Subcutaneous adipose tissue (tissue), 4 donors: ENCODE results near the gene PLCH2. TPM values are rescaled to one million over a fixed set of nuclear protein-coding genes. Genes with fewer than 3 reads are reported as not detected.

Source experiments
- total RNA-seq, 4 donors: library from RNA; depleted of rRNA; stranded (reverse); fragments of >200 nt; gene quantifications; one replicate each; pipeline ENCODE4 v1.1.0, GENCODE V29; 2016
- TF ChIP-seq, protein P1 (sequence below): fragments of 450-650 bp; IDR thresholded peaks from one replicate; pipeline ENCODE4 v1.5.1; 2016; ENCODE audit warnings: low read depth, mild to moderate bottlenecking, control low read depth, antibody characterized with exemption, moderate library complexity

PLCH2 gene
- total RNA-seq, 4 donors from 2014 or later = 0.22 to 0.68 TPM; not detected in 2

DNA sequence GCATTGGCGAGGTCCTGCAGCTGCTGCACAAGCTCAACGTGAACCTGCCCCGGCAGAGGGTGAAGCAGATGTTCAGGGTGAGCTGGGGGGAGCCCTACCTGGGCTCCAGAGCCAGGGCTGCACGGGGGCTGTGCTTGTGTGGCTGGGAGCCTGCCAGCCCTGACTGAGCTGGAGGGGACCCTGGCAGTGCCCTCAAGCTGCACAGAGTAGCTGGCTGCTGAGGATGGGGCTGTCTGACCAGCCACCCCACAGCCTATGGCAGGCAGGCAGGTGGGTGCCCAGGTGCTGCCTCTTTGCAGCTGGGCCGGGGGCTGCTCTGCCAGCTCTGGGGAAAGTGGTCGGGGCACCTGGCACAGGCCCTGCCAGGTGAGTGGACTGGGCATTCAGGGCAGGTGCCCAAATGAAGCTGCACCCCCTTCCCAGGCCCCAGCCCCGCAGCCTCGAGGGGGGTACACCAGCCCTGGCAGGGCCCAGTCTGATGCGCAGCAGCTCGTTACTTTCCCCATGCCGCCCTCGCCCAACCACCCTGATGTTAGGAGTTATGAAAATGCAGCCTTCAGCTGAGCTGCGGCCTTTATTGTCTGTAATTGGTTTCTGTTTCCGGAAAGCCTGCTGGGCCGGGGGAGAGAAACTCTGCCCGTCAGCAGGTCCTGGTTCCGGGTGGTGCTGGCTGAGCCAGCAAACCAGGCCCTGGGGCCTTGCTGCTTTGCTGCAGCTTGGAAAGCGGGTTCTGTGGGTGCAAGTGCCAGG, 4.3 kb downstream of the PLCH2 start:
- TF ChIP-seq, protein P1, sequence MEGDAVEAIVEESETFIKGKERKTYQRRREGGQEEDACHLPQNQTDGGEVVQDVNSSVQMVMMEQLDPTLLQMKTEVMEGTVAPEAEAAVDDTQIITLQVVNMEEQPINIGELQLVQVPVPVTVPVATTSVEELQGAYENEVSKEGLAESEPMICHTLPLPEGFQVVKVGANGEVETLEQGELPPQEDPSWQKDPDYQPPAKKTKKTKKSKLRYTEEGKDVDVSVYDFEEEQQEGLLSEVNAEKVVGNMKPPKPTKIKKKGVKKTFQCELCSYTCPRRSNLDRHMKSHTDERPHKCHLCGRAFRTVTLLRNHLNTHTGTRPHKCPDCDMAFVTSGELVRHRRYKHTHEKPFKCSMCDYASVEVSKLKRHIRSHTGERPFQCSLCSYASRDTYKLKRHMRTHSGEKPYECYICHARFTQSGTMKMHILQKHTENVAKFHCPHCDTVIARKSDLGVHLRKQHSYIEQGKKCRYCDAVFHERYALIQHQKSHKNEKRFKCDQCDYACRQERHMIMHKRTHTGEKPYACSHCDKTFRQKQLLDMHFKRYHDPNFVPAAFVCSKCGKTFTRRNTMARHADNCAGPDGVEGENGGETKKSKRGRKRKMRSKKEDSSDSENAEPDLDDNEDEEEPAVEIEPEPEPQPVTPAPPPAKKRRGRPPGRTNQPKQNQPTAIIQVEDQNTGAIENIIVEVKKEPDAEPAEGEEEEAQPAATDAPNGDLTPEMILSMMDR = no peak

DNA sequence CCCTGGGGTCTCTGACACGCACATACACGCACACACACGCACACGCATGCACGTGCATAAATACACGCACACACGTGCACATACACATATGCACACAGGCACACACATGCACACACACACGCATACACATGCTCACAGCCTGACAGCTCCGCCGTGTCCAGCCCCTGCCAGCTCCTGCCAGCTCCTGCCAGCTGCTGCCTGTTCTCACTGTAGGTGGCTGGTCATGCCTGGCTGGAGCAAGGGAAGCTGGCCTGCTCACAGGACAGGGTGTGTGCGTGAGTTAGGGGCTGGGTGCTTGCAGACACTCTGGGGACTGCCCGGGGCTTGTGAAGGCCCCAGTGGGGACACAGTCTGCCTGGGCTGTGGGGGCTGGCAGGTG, 4.9 kb downstream of the PLCH2 start:
- TF ChIP-seq, protein P1 = no peak

DNA sequence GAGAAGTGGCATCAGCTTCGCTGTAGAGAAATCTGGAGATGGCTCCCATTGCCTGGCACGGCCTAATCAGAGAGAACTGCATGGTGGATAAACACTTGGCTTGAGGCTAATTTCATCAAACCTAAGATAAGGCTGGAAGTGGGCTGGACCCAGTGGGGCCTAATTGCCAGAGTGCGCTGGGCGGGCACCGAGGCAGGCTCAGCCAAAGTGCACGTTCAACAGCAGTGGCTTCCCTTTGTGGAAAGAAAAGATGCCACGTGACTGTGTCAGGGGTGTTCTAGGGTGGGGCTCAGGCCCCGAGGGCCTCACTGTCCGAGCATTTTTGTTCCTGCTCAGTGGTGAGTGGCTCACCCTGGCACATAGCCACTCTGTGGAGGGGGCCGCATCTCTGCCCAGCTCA, 5.8 kb downstream of the PLCH2 start:
- TF ChIP-seq, protein P1 = no peak

DNA sequence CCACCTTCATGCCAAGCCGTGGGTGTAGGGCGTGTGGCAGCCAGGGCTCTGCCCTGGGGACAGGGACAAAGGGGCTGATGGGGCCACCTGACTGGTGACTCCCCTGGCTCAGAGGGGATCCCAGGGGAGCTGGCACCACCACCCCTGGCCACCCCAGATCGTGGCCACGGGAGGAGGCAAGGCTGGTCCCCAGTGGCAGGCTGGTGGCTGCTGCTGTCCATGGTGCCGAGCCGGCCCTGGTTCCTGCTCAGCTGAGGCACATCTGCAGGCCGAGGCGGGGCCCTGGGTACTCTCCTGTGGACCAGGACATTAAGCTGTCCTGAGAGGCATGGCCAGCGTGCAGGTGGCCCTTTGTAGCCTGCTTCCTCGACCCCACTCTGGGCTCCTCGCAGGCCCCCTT, 6.5 kb downstream of the PLCH2 start:
- TF ChIP-seq, protein P1 = no peak

DNA sequence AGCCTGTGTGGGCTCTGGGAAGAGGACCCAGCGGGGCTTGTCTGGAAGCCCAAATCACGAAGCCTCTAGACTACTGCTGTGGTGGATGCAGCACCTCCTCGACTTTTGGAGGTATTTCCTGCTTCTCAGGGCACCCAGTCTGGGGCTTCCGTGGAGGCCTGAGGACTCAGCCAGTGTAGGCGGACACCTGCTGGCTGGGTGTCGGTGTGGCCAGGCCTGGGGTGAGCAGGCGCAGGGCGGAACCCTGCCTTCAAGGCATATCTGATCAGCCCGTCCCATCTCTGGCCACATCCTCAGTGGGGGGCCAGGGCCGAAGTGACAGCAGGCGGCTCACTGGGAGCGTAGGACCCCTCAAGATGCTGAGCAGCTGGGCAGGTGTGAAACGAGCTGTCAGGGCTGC, 6.9 kb downstream of the PLCH2 start:
- TF ChIP-seq, protein P1 = no peak

DNA sequence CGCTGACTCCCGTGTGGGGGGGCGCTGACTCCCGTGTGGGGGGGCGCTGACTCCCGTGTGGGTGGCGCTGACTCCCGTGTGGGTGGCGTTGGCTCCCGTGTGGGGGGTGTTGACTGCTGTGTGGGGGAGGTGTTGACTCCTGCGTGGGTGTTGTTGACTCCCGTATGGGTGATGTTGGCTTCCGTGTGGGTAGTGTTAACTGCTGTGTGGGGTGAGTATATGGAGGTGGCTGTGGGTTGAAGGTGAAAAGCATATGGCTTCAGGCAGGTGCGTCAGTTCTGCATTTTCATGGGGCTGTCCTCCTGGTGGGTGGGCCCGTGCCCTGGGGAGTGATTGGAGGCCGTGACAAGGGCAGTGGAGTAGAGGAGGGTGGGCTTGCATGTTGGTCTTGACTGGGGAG, 7.9 kb downstream of the PLCH2 start:
- TF ChIP-seq, protein P1 = no peak

DNA sequence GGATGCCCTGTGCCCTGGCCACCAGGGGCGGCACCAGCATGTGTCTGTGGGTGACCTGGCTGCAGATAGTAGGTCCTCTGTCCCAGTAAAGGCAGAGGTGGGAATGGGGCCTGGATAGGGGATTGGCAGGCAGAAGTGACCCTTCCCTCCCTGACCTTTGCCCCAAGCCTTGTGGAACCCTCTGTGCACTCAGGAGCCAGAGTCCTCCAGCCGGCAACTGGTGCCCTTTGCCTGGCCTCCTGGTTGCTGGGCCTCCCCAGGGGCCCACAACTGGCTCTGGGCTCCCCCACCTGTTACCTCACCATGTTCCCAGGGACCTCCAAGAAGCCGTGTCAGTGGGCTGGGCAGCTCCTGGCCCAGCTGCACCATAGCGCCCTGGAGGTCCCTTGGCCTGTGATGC, 10.0 kb downstream of the PLCH2 start:
- TF ChIP-seq, protein P1 = no peak
